Astrocyte (in vitro differentiated cells and primary cell): ENCODE results near the gene CSRNP3. TPM values are rescaled to one million over a fixed set of nuclear protein-coding genes. Genes with fewer than 3 reads are reported as not detected.

Experiments
- DNase-seq: peaks from one replicate; pipeline ENCODE4 v3.0.0-alpha.2; 2010; ENCODE audit warnings: low read depth
- FAIRE-seq: peaks from 2 replicates; lab custom pipeline; 2011; peaks lifted over from hg19 to GRCh38; lab: Jason Lieb, UNC
- H2AFZ ChIP-seq: 2 replicates; pipeline ENCODE4 v1.6.0; 2012; ENCODE audit warnings: low read depth, low read length, inconsistent platforms
- H3K27ac ChIP-seq: 2 replicates; pipeline ENCODE4 v1.5.1; 2011; ENCODE audit warnings: low read depth, low read length, inconsistent platforms
- H3K27me3 ChIP-seq: 2 replicates; pipeline ENCODE4 v1.6.0; 2011; ENCODE audit warnings: low read length, inconsistent platforms; ENCODE audit not compliant: insufficient read depth
- H3K36me3 ChIP-seq: 2 replicates; pipeline ENCODE4 v1.5.1; 2011; ENCODE audit warnings: low read length, inconsistent platforms; ENCODE audit not compliant: insufficient read depth
- H3K4me1 ChIP-seq: 2 replicates; pipeline ENCODE4 v1.5.1; 2011; ENCODE audit warnings: low read length, inconsistent platforms; ENCODE audit not compliant: insufficient read depth
- H3K4me2 ChIP-seq: 2 replicates; pipeline ENCODE4 v1.6.0; 2012; ENCODE audit warnings: low read length, inconsistent platforms
- H3K4me3 ChIP-seq: 2 replicates; pipeline ENCODE4 v1.5.1; 2011; ENCODE audit warnings: low read depth, mild to moderate bottlenecking, low read length, inconsistent platforms; ENCODE audit not compliant: insufficient read depth
- H3K79me2 ChIP-seq: 2 replicates; pipeline ENCODE4 v1.6.0; 2012; ENCODE audit warnings: mild to moderate bottlenecking, low read length, inconsistent platforms; ENCODE audit not compliant: insufficient read depth
- H3K9ac ChIP-seq: 2 replicates; pipeline ENCODE4 v1.6.0; 2012; ENCODE audit warnings: mild to moderate bottlenecking, low read length, inconsistent platforms
- H3K9me3 ChIP-seq: 2 replicates; pipeline ENCODE4 v1.5.1; 2012; ENCODE audit warnings: low read depth, mild to moderate bottlenecking, low read length, inconsistent platforms; ENCODE audit not compliant: insufficient read depth
- H4K20me1 ChIP-seq: 2 replicates; pipeline ENCODE4 v1.6.0; 2012; ENCODE audit warnings: low read length, inconsistent platforms; ENCODE audit not compliant: insufficient read depth
- H3K27ac Mint-ChIP-seq: one replicate; pipeline ENCODE4 v1.8.0; 2021; ENCODE audit warnings: mild to moderate bottlenecking, mixed read lengths; ENCODE audit not compliant: unreplicated experiment
- H3K27me3 Mint-ChIP-seq: one replicate; pipeline ENCODE4 v1.8.0; 2021; ENCODE audit warnings: low read depth, mixed read lengths; ENCODE audit not compliant: unreplicated experiment
- H3K36me3 Mint-ChIP-seq: one replicate; pipeline ENCODE4 v1.8.0; 2021; ENCODE audit warnings: low read depth, mixed read lengths; ENCODE audit not compliant: unreplicated experiment
- H3K4me1 Mint-ChIP-seq: one replicate; pipeline ENCODE4 v1.8.0; 2021; ENCODE audit warnings: low read depth, mixed read lengths; ENCODE audit not compliant: unreplicated experiment
- H3K4me3 Mint-ChIP-seq: one replicate; pipeline ENCODE4 v1.8.0; 2021; ENCODE audit warnings: mild to moderate bottlenecking, moderate library complexity, mixed read lengths; ENCODE audit not compliant: unreplicated experiment
- H3K9me3 Mint-ChIP-seq: one replicate; pipeline ENCODE4 v1.8.0; 2021; ENCODE audit warnings: mild to moderate bottlenecking, mixed read lengths; ENCODE audit not compliant: unreplicated experiment
- CTCF ChIP-seq: IDR thresholded peaks from 2 replicates; pipeline ENCODE4 v1.5.1; 2011; ENCODE audit warnings: low read depth, mild to moderate bottlenecking, inconsistent platforms, low read length, moderate library complexity; ENCODE audit not compliant: insufficient read depth
- EZH2 ChIP-seq: IDR thresholded peaks from 2 replicates; pipeline ENCODE4 v1.6.1; 2012; ENCODE audit warnings: mild to moderate bottlenecking, low read length, inconsistent platforms; ENCODE audit not compliant: insufficient read depth
- total RNA-seq: library from RNA; stranded (reverse); gene quantifications from 2 replicates; pipeline ENCODE4 v1.2.1, GENCODE V29; 2021

The CSRNP3 gene
- total RNA-seq, 1 donor from 2014 or later: 5.9 TPM

GRCh38 chr2:165524720-165525119, 55.2 kb downstream of the CSRNP3 start:
- FAIRE-seq (no peak), DNase-seq (no peak)
- H3K9me3 ChIP-seq: no peaks in the 10 kb centered on the region
- H3K79me2 ChIP-seq: no peaks in the 10 kb centered on the region
- no peaks in the 10 kb centered on the region for H3K36me3 ChIP-seq
- H4K20me1 ChIP-seq: no peaks in the 10 kb centered on the region
- no peak overlapping the region for H3K9ac ChIP-seq
- H3K4me2 ChIP-seq: no peak overlapping the region
- H3K36me3 Mint-ChIP-seq: no peaks in the 10 kb centered on the region
- H3K27me3 Mint-ChIP-seq: no peaks in the 10 kb centered on the region
- no peaks in the 10 kb centered on the region for H3K4me1 Mint-ChIP-seq
- no peak overlapping the region for H3K4me3 Mint-ChIP-seq
- H2AFZ ChIP-seq: no peak overlapping the region
- H3K9me3 Mint-ChIP-seq: peaks cover 2% of the 10 kb centered on the region
- no peaks in the 10 kb centered on the region for H3K27me3 ChIP-seq
- no peak overlapping the region for H3K27ac Mint-ChIP-seq
- H3K27ac ChIP-seq: no peak overlapping the region
- H3K4me1 ChIP-seq: no peaks in the 10 kb centered on the region
- TF ChIP-seq CTCF (no peak), EZH2 (no peak)
- no peak overlapping the region for H3K4me3 ChIP-seq

- Mint-ChIP-seq H3K27me3 (no peaks in the 10 kb centered on the region), H3K4me1 (no peaks in the 10 kb centered on the region), H3K4me3 (no peak overlapping the region), H3K36me3 (no peaks in the 10 kb centered on the region), H3K27ac (no peak overlapping the region), H3K9me3 (peaks cover 2% of the 10 kb centered on the region)
- Histone ChIP-seq H4K20me1 (no peaks in the 10 kb centered on the region), H3K79me2 (no peaks in the 10 kb centered on the region), H3K4me3 (no peak overlapping the region), H3K4me1 (no peaks in the 10 kb centered on the region), H2AFZ (no peak overlapping the region), H3K27me3 (no peaks in the 10 kb centered on the region), H3K9me3 (no peaks in the 10 kb centered on the region), H3K27ac (no peak overlapping the region), H3K9ac (no peak overlapping the region), H3K4me2 (no peak overlapping the region), H3K36me3 (no peaks in the 10 kb centered on the region)
- FAIRE-seq (no peak), DNase-seq (no peak)
- no peak for TF ChIP-seq CTCF
- no peak for TF ChIP-seq EZH2
Measured at GRCh38 chr2:165528691-165529090, 59.2 kb downstream of the CSRNP3 start.

GRCh38 chr2:165529130-165529529, 59.6 kb downstream of the CSRNP3 start:
- no peaks in the 10 kb centered on the region for H3K27me3 ChIP-seq
- H3K36me3 ChIP-seq: no peaks in the 10 kb centered on the region
- Mint-ChIP-seq H3K4me1 (no peaks in the 10 kb centered on the region), H3K36me3 (no peaks in the 10 kb centered on the region), H3K9me3 (peaks cover 2% of the 10 kb centered on the region), H3K27ac (no peak overlapping the region), H3K4me3 (no peak overlapping the region), H3K27me3 (no peaks in the 10 kb centered on the region)
- DNase-seq (no peak), FAIRE-seq (no peak)
- TF ChIP-seq EZH2: no peak
- no peak for TF ChIP-seq CTCF
- H3K4me1 ChIP-seq: no peaks in the 10 kb centered on the region
- no peak overlapping the region for H3K4me3 ChIP-seq
- H4K20me1 ChIP-seq: no peaks in the 10 kb centered on the region
- no peak overlapping the region for H3K9ac ChIP-seq
- no peak overlapping the region for H3K4me2 ChIP-seq
- no peaks in the 10 kb centered on the region for H3K9me3 ChIP-seq
- no peak overlapping the region for H3K27ac ChIP-seq
- H2AFZ ChIP-seq: no peak overlapping the region
- H3K79me2 ChIP-seq: no peaks in the 10 kb centered on the region
